HL-60 (cell line): Measurements from ENCODE around the gene TCAP.

Source experiments
- DNase-seq, 2 experiments: peaks; one replicate each; pipeline ENCODE4 v3.0.0-alpha.2; 2010 to 2020; ENCODE audit warnings: low read depth in 1 of 2, low spot score in 1 of 2
- H3K27ac ChIP-seq: fragments of 250-450 bp; sonication (Bioruptor Pico); replicated peaks from 2 replicates; pipeline ENCODE4 v1.5.1; 2020; ENCODE audit warnings: mild to moderate bottlenecking, moderate library complexity
- H3K27me3 ChIP-seq: fragments of 250-450 bp; sonication (Bioruptor Pico); 2 replicates; pipeline ENCODE4 v1.5.1; 2021; ENCODE audit warnings: mild to moderate bottlenecking, moderate library complexity; ENCODE audit not compliant: insufficient read depth, poor library complexity, severe bottlenecking
- H3K4me3 ChIP-seq: replicated peaks from 2 replicates; pipeline ENCODE4 v1.5.1; 2011; ENCODE audit warnings: mild to moderate bottlenecking, control low read depth, low read length; ENCODE audit not compliant: insufficient read depth
- GABPA ChIP-seq: IDR thresholded peaks from 2 replicates; pipeline ENCODE4 v1.6.1; 2012; ENCODE audit warnings: low read depth
- POLR2AphosphoS5 ChIP-seq: IDR thresholded peaks from 2 replicates; pipeline ENCODE4 v1.6.1; 2012; ENCODE audit warnings: low read depth
- SPI1 ChIP-seq: IDR thresholded peaks from 2 replicates; pipeline ENCODE4 v1.6.1; 2012; ENCODE audit warnings: low read depth, mild to moderate bottlenecking, borderline replicate concordance
- TF ChIP-seq, protein P1 (sequence below): IDR thresholded peaks from 2 replicates; pipeline ENCODE4 v1.6.1; 2012; ENCODE audit warnings: low read depth; ENCODE audit not compliant: insufficient replicate concordance
- TF ChIP-seq, protein P2 (sequence below): IDR thresholded peaks from one replicate; pipeline ENCODE4 v1.5.1; 2011; ENCODE audit warnings: low read length, control low read depth, inconsistent platforms; ENCODE audit not compliant: insufficient read depth

Gene TCAP

DNA sequence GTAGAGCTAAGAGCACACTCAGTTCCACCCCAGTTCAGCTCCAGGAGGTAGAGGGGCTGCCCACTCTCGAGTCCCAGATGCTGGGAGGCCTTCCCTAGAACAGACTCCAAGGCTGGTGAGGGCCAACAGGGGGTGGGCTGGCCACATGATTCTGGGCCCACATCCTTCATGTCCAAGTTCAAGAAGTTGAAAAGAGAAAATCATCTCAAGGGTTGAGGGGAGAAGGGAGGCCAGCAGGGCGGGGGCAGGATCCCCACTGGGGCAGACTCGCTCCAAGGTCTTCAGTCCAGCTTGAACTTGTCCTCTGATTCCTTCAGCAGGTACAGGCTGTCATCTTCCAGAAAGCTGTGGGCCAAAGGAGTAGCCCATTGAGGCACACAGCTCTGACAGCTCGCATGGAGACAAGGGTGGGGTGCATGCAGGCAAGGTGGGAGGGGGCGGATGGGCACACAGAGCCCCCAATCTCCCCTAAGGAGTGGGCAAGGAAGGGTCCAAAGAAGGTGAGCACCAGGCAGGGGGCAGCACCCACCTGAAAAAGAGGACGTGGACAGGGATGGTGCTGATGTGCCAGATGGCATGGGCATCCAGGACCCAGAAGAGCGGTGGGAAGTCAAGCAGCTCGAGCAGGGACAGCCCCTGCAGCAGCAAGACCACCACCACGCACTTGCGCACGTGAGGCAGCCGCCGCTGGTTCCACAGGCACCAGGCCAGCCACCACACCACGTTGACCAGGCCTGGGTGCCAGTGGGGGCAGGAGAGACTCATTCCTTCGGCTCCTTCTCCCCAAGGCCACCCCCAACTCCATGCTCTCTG, 7.6 kb downstream of the TCAP start:
- Histone ChIP-seq H3K27ac (no peak overlapping the region), H3K27me3 (peaks cover 24% of the 10 kb centered on the region), H3K4me3 (no peak overlapping the region)
- DNase-seq = no peak
- TF ChIP-seq POLR2AphosphoS5 = no peak
- TF ChIP-seq SPI1 = no peak

DNA sequence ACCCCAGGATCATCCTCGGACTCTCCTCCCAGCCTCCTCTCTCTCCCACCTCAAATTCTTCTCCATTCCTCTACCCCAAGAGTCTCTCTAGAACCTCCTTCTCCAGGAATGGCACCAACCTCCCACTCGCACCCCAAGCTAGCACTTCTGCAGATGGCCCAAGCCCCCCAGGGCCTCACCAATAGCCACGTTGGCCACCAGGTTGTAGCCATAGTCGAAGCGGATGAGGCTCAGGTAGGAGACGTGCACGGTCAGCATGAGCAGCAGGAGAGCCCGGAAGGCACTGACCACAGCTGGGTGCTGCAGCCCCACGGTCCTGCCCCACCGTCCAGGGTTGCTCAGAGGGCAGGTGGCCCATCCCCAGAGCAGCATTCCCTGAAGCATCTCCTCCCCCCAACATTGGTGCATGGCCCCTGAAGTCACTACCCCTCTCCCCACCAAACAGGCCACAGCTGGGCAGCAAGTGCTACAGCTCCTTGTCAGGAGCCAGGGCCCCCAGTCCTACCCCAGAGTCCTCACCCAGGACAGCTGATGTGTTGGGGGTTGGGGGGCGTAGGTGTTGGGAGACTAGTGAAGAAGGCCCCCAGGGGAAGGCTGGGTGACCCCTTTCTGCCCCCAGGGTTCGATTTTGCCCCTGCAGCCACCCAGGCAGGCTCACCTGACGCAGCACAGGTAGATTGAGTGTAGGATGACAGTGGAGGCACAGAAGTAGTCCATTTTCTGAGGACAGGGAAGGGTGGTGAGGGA, 8.4 kb downstream of the TCAP start:
- Histone ChIP-seq H3K4me3 (no peak overlapping the region), H3K27me3 (peaks cover 23% of the 10 kb centered on the region), H3K27ac (no peak overlapping the region)
- no peak for DNase-seq
- TF ChIP-seq, protein P1, sequence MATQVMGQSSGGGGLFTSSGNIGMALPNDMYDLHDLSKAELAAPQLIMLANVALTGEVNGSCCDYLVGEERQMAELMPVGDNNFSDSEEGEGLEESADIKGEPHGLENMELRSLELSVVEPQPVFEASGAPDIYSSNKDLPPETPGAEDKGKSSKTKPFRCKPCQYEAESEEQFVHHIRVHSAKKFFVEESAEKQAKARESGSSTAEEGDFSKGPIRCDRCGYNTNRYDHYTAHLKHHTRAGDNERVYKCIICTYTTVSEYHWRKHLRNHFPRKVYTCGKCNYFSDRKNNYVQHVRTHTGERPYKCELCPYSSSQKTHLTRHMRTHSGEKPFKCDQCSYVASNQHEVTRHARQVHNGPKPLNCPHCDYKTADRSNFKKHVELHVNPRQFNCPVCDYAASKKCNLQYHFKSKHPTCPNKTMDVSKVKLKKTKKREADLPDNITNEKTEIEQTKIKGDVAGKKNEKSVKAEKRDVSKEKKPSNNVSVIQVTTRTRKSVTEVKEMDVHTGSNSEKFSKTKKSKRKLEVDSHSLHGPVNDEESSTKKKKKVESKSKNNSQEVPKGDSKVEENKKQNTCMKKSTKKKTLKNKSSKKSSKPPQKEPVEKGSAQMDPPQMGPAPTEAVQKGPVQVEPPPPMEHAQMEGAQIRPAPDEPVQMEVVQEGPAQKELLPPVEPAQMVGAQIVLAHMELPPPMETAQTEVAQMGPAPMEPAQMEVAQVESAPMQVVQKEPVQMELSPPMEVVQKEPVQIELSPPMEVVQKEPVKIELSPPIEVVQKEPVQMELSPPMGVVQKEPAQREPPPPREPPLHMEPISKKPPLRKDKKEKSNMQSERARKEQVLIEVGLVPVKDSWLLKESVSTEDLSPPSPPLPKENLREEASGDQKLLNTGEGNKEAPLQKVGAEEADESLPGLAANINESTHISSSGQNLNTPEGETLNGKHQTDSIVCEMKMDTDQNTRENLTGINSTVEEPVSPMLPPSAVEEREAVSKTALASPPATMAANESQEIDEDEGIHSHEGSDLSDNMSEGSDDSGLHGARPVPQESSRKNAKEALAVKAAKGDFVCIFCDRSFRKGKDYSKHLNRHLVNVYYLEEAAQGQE = no peak
- TF ChIP-seq, protein P2, sequence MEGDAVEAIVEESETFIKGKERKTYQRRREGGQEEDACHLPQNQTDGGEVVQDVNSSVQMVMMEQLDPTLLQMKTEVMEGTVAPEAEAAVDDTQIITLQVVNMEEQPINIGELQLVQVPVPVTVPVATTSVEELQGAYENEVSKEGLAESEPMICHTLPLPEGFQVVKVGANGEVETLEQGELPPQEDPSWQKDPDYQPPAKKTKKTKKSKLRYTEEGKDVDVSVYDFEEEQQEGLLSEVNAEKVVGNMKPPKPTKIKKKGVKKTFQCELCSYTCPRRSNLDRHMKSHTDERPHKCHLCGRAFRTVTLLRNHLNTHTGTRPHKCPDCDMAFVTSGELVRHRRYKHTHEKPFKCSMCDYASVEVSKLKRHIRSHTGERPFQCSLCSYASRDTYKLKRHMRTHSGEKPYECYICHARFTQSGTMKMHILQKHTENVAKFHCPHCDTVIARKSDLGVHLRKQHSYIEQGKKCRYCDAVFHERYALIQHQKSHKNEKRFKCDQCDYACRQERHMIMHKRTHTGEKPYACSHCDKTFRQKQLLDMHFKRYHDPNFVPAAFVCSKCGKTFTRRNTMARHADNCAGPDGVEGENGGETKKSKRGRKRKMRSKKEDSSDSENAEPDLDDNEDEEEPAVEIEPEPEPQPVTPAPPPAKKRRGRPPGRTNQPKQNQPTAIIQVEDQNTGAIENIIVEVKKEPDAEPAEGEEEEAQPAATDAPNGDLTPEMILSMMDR = no peak
- no peak for TF ChIP-seq GABPA
- no peak for TF ChIP-seq SPI1
- TF ChIP-seq POLR2AphosphoS5 = no peak

DNA sequence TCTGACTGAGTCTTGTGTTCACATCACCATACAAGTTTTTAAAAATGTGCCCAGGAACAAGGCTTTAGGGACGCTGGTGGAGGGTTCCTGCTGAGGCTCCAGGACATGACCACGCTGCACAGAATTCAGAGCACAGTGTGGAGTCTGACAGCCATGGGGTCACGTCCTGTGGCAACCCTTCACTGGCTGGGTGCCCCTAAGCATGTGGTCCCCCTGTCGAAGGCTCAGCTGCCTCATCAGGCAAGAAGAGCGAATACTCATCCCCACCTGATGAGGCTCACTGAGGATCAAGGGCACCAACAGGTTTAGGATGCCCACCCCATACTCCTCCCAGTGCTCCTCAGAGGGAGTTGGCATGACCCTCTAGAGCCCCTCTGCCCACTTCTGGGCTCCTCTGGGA, 9.0 kb downstream of the TCAP start:
- TF ChIP-seq GABPA = no peak
- TF ChIP-seq SPI1 = no peak
- TF ChIP-seq, protein P2 = no peak
- TF ChIP-seq, protein P1 = no peak
- no peak for TF ChIP-seq POLR2AphosphoS5
- Histone ChIP-seq H3K4me3 (no peak overlapping the region), H3K27me3 (peaks cover 17% of the 10 kb centered on the region), H3K27ac (no peak overlapping the region)
- no peak for DNase-seq

DNA sequence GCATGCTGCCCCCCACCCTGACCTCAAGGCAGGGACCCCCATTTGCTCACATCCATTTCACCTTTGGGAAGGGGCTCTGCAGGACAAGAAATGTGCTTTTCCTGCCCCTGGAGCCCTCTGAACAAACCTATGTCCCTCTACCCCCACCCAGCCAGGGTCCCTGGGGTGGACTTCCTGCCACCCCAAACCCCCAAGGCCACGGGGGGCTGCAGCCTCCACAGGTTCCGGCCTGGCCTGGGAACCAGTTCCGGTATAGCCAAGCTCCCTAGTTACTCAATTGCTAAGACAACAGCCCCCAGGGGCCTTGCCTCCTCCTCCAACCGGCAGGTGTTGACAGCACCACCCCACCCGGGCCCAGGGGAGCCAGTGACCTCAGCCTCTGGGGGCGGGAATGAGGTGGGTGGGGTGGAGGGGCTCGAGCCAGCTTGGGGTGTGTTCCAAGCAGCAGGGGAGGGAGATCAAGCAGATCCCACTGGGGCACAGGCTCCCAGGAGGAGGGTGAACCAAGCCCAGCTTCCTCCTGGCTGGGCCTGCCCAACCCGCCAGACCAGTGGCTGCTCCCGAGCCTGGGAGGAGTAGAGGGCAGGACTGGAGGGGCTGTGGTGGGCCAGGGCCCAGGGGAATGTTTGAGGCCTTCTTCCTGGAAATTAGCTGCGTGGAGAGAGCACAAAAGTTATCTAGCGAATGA, 9.7 kb downstream of the TCAP start:
- no peak for DNase-seq
- TF ChIP-seq GABPA (no peak), SPI1 (no peak), POLR2AphosphoS5 (no peak)
- TF ChIP-seq, protein P2 = no peak
- TF ChIP-seq, protein P1 = no peak
- Histone ChIP-seq H3K27ac (no peak overlapping the region), H3K27me3 (peaks cover 11% of the 10 kb centered on the region), H3K4me3 (no peak overlapping the region)
